ENCODE measurements around the gene CFAP210.

DNA sequence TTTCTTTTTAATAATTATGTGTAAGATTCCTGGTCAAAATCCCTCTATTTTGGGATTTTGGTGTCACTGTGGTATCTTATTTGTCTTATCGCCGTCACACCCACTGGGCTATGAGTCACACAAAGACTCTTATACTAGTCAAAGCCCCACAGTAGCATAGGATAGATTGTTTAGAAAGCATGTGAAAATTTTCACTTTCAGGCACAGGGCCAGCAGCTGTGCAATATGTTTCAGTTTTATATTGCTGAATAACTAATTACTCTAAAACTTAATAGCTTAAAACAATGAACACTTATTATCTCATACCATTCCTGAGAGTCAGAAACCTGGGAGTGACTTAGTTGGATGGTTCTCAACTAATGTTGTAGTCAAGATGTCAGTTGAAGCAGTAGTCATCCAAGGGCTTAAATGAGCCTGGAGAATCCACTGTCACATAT lies 24.0 kb downstream of the CFAP210 start:
- TF ChIP-seq SIX5 (IDR thresholded peaks at IDR 0.05; ENCODE audit: low read depth, low read length, severe bottlenecking) (no peak), JUND (IDR thresholded peaks at IDR 0.05; ENCODE audit: low read depth, low read length) (no peak), EGR1 (IDR thresholded peaks at IDR 0.05; ENCODE audit: borderline replicate concordance in 1 of 2, low read depth in 2 of 2, low read length in 2 of 2) (no peak), ZBTB33 (IDR thresholded peaks at IDR 0.05) (no peak)
- TF ChIP-seq, protein P1, sequence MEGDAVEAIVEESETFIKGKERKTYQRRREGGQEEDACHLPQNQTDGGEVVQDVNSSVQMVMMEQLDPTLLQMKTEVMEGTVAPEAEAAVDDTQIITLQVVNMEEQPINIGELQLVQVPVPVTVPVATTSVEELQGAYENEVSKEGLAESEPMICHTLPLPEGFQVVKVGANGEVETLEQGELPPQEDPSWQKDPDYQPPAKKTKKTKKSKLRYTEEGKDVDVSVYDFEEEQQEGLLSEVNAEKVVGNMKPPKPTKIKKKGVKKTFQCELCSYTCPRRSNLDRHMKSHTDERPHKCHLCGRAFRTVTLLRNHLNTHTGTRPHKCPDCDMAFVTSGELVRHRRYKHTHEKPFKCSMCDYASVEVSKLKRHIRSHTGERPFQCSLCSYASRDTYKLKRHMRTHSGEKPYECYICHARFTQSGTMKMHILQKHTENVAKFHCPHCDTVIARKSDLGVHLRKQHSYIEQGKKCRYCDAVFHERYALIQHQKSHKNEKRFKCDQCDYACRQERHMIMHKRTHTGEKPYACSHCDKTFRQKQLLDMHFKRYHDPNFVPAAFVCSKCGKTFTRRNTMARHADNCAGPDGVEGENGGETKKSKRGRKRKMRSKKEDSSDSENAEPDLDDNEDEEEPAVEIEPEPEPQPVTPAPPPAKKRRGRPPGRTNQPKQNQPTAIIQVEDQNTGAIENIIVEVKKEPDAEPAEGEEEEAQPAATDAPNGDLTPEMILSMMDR (IDR thresholded peaks at IDR 0.05 in 2 of 3, conservative IDR thresholded peaks at IDR 0.05 in 1 of 3; ENCODE audit: control insufficient read depth in 2 of 3, extremely low read depth in 1 of 3, insufficient read depth in 1 of 3, low read depth in 3 of 3, low read length in 3 of 3): no peak

Data from GM12878 (cell line).